Breast epithelium (tissue), 4 donors: ENCODE measurements around the gene ARFGAP1. TPM values are rescaled to one million over a fixed set of nuclear protein-coding genes. Genes with fewer than 3 reads are reported as not detected.

ENCODE experiments used
- DNase-seq, 2 donors: peaks; one replicate each; pipeline ENCODE4 v3.0.0-alpha.2; 2019; ENCODE audit warnings: low spot score in 2 of 2
- H3K27ac ChIP-seq, 2 donors: fragments of 200-600 bp; sonication (generic) in 1 of 2; one replicate each; pipeline ENCODE4 v1.5.1; 2016 to 2019; ENCODE audit warnings: mild to moderate bottlenecking in 1 of 2
- H3K27me3 ChIP-seq, 2 donors: fragments of 200-600 bp; sonication (generic) in 1 of 2; one replicate each; pipeline versions ENCODE4 v1.5.1 to v1.6.0; 2017 to 2019; ENCODE audit warnings: control low read depth in 1 of 2, mild to moderate bottlenecking in 1 of 2
- H3K36me3 ChIP-seq: fragments of 200-600 bp; one replicate; pipeline ENCODE4 v1.5.1; 2019
- H3K4me1 ChIP-seq, 2 donors: fragments of 200-600 bp; sonication (generic); one replicate each; pipeline ENCODE4 v1.5.1; 2016 to 2019; ENCODE audit warnings: control low read depth in 1 of 2
- H3K4me3 ChIP-seq, 3 donors: fragments of 200-600 bp; sonication (generic); 1 replicate in 2 of 3; 2 replicates in 1 of 3; pipeline ENCODE4 v1.5.1; 2016 to 2019; ENCODE audit warnings: mild to moderate bottlenecking in 3 of 3, moderate library complexity in 2 of 3
- H3K9me3 ChIP-seq, 2 donors: fragments of 200-600 bp; sonication (generic) in 1 of 2; one replicate each; pipeline ENCODE4 v1.5.1; 2016 to 2019; ENCODE audit warnings: control low read depth in 1 of 2
- POLR2A ChIP-seq: fragments of 450-650 bp; IDR thresholded peaks from one replicate; pipeline ENCODE4 v1.6.1; 2016; ENCODE audit warnings: antibody characterized with exemption, mild to moderate bottlenecking, moderate library complexity
- POLR2AphosphoS5 ChIP-seq, 3 donors: sonication (generic); formaldehyde crosslinking; IDR thresholded peaks; one replicate each; pipeline ENCODE4 v1.6.1; 2017; ENCODE audit warnings: antibody characterized with exemption in 3 of 3
- intact Hi-C: fragments of 100-400 bp; cut with DNase I; formaldehyde crosslinking; loops from one replicate; pipeline ENCODE4 v1.15.1; 2023; ENCODE audit warnings: low total_unique reads
- total RNA-seq, 3 donors: library from RNA; depleted of rRNA; stranded (reverse); fragments of >200 nt; gene quantifications; one replicate each; pipeline ENCODE4 v1.1.0, GENCODE V29; 2016
- TF ChIP-seq, protein P1 (sequence below), 3 donors: fragments of 450-650 bp; IDR thresholded peaks; one replicate each; pipeline ENCODE4 v1.5.1; 2016 to 2017; ENCODE audit warnings: antibody characterized with exemption in 3 of 3, mild to moderate bottlenecking in 3 of 3, moderate library complexity in 3 of 3

The ARFGAP1 gene
- total RNA-seq, 3 donors from 2014 or later = 24.3 to 44.6 (median 38.2) TPM

DNA sequence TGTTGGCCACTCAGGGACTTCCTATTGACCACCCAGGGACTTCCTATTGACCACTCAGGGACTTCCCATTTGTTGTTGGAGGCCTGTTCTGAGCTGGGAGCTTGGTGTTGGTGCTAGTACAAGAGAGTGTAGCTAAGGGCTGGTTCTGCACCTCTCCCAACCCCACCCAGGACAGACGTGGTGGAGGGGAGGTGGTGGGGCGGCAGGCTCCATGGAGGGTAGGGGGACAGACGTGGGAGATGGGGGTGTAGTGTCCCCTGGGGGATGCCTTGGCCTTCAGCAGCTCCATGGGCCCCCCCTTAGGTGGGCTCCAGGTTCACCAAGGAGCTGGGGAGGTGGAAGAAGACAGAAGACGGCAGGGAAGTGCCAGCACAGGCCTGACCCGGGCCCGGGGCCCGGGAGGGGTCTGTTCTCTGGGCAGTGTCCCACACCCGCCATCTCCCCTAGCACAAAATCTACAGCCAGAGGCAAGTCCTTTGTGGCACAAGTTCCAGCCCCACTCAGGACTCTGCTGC is 54.7 kb downstream of the ARFGAP1 start:
- peaks cover 0 to 59% of the 10 kb centered on the region in 2 donors for H3K27me3 ChIP-seq
- peaks cover 0 to 4% of the 10 kb centered on the region in 2 donors for H3K9me3 ChIP-seq
- no peak overlapping the region for H3K4me3 ChIP-seq
- TF ChIP-seq, protein P1, sequence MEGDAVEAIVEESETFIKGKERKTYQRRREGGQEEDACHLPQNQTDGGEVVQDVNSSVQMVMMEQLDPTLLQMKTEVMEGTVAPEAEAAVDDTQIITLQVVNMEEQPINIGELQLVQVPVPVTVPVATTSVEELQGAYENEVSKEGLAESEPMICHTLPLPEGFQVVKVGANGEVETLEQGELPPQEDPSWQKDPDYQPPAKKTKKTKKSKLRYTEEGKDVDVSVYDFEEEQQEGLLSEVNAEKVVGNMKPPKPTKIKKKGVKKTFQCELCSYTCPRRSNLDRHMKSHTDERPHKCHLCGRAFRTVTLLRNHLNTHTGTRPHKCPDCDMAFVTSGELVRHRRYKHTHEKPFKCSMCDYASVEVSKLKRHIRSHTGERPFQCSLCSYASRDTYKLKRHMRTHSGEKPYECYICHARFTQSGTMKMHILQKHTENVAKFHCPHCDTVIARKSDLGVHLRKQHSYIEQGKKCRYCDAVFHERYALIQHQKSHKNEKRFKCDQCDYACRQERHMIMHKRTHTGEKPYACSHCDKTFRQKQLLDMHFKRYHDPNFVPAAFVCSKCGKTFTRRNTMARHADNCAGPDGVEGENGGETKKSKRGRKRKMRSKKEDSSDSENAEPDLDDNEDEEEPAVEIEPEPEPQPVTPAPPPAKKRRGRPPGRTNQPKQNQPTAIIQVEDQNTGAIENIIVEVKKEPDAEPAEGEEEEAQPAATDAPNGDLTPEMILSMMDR (IDR thresholded peaks at IDR 0.05) = no peak
- no peak for TF ChIP-seq POLR2AphosphoS5 (IDR thresholded peaks at IDR 0.05)
- TF ChIP-seq POLR2A = no peak
- H3K27ac ChIP-seq = peak overlapping the region in 1 of 2 donors; percentile 19
- intact Hi-C loops = no loop called here
- no peaks in the 10 kb centered on the region for H3K36me3 ChIP-seq
- no peaks in the 10 kb centered on the region for H3K4me1 ChIP-seq
- no peak for DNase-seq

DNA sequence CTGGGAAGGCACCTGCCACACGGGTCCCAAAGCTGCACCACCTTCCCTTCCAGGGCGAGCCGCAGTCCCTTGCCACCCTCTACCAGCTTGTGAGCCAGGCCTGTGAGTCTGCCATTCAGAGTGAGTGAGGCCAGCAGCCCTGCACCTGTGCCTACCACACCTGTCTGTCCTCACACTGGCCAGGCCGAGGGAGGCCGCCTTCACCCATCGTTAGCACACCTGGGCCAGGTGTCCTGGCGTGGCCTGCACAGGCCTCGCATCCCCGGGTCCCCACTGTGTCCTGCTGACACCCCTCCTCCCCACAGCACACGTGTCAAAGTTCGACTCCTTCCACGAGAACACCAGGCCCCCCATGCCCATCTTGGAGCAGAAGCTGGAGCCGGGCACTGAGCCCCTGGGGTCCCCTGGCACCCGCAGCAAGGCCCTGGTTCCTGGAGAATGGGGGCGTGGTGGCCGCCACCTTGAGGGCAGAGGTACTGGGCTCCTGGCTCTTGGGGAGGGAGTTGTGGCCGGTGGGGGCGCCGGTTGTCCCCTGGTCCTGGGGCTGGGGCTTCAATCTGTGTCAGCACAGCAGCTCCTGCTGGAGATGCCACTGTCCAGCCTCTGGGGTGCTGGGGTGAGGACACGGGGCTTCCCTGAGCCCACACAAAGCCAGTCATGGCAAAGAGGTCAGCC is 55.5 kb downstream of the ARFGAP1 start:
- TF ChIP-seq, protein P1 (IDR thresholded peaks at IDR 0.05) = no peak
- TF ChIP-seq POLR2AphosphoS5 (IDR thresholded peaks at IDR 0.05) (no peak), POLR2A (no peak)
- no peak for DNase-seq
- Histone ChIP-seq H3K4me1 (no peaks in the 10 kb centered on the region), H3K36me3 (no peaks in the 10 kb centered on the region), H3K9me3 (peaks cover 0 to 4% of the 10 kb centered on the region in 2 donors), H3K27me3 (peaks cover 2 to 60% of the 10 kb centered on the region in 2 donors), H3K27ac (no peak overlapping the region), H3K4me3 (no peak overlapping the region)
- intact Hi-C loops = no loop called here

DNA sequence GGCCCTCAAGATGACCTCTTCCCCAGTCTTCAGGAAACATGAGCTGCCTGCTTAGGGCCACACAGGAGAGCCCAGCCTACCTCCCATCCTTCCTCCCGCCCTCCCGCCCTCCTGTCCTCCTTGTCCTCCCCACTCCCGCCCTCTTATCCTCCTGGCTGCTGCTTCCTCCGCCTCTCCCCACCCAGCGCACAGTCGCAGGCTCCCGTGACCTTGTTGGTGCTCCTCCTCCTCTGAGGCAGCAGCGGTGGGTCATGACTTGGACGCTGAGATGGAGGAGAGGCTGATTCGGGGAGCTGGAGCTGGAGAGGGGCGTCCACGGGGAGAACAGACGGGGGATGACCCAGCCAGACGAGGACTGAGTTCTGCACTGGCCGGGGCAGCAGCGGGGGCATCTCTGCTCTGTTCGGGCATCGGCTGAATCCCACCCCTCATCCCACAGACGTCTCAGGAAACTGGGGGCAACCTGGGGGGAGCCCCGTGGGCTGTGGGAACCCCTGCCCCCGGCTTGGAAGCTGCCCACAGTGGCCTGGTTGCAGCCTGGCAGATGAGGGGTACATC is 56.2 kb downstream of the ARFGAP1 start:
- Histone ChIP-seq H3K27ac (no peak overlapping the region), H3K36me3 (no peaks in the 10 kb centered on the region), H3K4me1 (no peaks in the 10 kb centered on the region), H3K9me3 (peaks cover 0 to 4% of the 10 kb centered on the region in 2 donors), H3K27me3 (peaks cover 2 to 64% of the 10 kb centered on the region in 2 donors), H3K4me3 (no peak overlapping the region)
- DNase-seq = no peak
- TF ChIP-seq, protein P1 (IDR thresholded peaks at IDR 0.05) = no peak
- no peak for TF ChIP-seq POLR2A
- intact Hi-C loops = no loop called here

DNA sequence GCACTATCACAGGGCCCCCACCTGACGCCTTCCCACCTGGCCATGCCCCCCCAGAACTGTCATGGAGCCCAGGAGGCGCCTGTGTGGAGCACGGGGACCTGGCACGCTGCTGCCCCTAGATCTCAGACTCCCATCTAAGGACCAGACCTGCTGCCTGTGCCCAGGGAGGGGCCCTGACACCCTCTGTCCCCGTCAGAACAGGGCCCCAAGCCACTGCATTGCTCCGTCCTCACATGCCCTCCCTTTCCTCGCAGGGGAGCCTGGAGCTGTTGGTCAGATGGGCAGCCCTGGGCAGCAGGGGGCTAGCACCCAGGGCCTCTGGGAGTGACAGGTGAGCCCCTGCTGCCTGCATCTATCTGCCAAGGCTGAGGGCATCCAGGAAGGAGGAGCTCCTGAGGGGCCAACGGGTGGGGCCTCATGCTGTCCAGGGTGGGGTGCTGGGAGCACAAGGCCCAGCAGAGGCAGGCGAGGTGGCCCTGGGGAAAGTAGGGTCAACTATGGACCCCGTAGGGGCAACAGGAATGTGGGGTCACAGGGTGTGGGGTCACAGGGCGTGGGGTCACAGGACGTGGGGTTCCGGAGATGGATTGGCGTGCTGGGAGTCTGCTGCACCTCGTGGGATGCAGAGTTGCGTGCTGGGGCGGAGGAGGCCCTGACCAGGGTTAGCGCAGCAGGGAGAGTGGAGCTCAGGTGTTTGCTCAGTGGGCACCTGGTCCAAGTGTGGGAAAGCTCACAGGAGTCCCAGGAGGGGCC is 56.9 kb downstream of the ARFGAP1 start:
- Histone ChIP-seq H3K4me1 (no peaks in the 10 kb centered on the region), H3K27ac (no peak overlapping the region), H3K9me3 (peaks cover 0 to 4% of the 10 kb centered on the region in 2 donors), H3K27me3 (peaks cover 2 to 65% of the 10 kb centered on the region in 2 donors), H3K36me3 (no peaks in the 10 kb centered on the region), H3K4me3 (no peak overlapping the region)
- intact Hi-C loops = no loop called here
- TF ChIP-seq POLR2AphosphoS5 (IDR thresholded peaks at IDR 0.05) = no peak
- TF ChIP-seq, protein P1 (IDR thresholded peaks at IDR 0.05) = no peak
- DNase-seq = no peak
